Measurements from ENCODE around the gene AADAC.
A peak's percentile ranks its signal among the peaks of the same experiment; 100 is the strongest.
"Not testable (repeated sequence)": the region's sequence is repeated elsewhere in the genome, so short reads cannot be mapped to it uniquely, and the experiment has no call there.

AADAC gene

GRCh38 chr3:151850065-151850464 is 36.1 kb downstream of the AADAC start:
- DNase-seq; intact Hi-C loops (cut with DNase I): not testable (repeated sequence)

- intact Hi-C loops (cut with DNase I), result no loop called here
- peak in 1 of 10 donors; percentile 52 for DNase-seq
Observed at GRCh38 chr3:151852074-151852811, 38.3 kb downstream of the AADAC start.

GRCh38 chr3:151856118-151856517 is 42.2 kb downstream of the AADAC start:
- intact Hi-C loops (cut with DNase I), result no loop called here
- no peak for DNase-seq

GRCh38 chr3:151856641-151857040 is 42.7 kb downstream of the AADAC start:
- DNase-seq, result no peak
- intact Hi-C loops (cut with DNase I), result no loop called here

DNA sequence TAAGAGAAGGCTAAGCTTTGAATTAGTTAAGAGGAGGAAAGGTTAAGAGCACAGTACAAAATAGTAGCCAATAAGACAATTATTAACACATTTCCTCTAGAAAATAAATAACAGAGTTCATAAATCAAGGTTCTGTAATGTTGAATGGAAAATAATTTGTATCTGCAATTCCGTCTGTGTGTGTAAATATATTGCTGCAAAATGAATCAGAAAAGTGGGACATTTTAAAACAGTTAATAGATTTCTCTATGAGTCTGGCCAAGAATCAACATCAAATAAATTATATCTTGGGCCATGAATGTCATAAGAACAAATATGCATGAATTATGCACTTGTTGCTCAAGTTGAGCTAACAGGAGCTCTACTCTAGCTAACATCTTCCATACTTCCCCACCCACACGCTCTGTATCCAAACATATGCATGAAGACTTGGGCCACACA is 45.3 kb downstream of the AADAC start:
- intact Hi-C loops (cut with DNase I), result no loop called here
- no peak for DNase-seq

DNA sequence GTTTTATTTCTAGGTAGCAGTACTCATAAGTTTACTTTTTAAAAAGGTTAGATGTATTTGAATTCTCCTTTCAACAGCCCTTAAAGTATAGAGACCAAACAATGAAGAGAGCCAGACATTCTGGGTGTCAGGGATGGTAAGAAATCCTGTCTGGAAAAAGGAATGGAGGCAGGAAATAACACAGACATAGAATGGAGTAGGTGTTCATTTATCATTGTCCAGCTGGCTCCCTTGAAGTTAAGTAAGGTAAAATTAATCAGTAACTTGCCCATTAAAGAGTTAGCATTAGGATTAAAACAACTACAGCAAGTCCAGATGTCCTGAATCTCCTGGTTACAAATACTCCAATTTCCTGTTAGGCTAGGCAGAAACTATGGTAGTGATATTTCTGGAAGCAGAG is 46.0 kb downstream of the AADAC start:
- intact Hi-C loops (cut with DNase I), result no loop called here
- DNase-seq, result no peak

DNA sequence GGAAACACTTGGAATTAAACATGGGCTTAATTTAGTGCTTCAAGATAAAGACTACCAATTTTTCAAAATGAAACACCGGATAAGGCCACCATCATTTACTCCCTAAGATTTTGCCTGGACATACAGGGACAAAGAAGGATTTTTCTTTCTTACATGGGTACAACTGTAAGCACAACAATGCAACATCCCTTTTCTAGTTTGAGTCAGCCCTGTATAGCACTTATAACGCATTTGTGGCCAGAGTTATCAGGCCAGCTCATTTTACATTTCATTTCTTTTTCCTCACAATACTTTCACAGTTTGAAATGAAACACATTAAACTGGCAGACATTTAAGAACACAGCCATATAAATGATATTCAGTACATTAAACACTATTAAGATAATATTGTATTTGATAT is 49.7 kb downstream of the AADAC start:
- intact Hi-C loops (cut with DNase I), result no loop called here

GRCh38 chr3:151864423-151865101 is 50.6 kb downstream of the AADAC start:
- intact Hi-C loops (cut with DNase I), result no loop called here

More for the DNA sequence above, 49.7 kb downstream of the AADAC start:
- no peak for DNase-seq

GRCh38 chr3:151866711-151867410 is 52.9 kb downstream of the AADAC start:
- no peak for DNase-seq
- intact Hi-C loops (cut with DNase I), result no loop called here

More at GRCh38 chr3:151864423-151865101, 50.6 kb downstream of the AADAC start:
- no peak for DNase-seq

DNA sequence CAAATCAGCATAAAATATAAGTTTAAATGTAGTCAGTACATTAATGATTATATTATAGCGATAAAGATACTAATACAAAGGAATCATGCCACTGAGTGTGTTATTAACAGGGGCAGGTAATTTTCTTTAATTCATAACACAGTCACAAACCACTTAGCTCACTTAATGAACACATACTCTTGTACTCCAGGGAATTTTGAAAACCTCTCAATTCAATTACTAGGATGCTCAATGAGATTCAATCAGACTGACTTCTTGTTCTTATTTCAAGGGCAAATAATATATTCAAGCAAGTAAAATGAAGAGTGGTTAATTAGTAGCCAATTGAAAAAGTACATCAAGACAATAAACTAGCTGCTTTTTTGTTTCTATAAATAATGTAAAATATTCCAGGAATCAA is 53.8 kb downstream of the AADAC start:
- DNase-seq, result no peak
- intact Hi-C loops (cut with DNase I), result no loop called here

DNA sequence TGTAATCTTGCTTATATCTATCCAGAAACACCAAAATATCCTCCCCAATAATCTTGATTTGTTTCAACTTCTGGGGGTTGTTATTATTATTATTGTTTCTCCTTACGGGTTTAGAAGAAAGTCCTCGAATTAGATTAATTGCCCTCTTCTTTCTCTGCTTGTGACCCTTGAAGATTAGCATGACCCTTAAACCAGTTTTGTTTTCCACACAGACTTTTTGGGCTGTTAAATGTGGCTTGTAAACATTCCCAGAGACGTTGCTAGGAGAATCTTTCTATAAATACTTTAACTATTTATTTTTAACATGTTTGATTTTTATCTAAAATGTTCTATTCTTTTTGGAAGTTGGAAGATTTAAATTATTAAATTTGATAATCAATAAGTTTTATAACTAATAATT is 55.3 kb downstream of the AADAC start:
- intact Hi-C loops (cut with DNase I), result no loop called here
- DNase-seq, result no peak

DNA sequence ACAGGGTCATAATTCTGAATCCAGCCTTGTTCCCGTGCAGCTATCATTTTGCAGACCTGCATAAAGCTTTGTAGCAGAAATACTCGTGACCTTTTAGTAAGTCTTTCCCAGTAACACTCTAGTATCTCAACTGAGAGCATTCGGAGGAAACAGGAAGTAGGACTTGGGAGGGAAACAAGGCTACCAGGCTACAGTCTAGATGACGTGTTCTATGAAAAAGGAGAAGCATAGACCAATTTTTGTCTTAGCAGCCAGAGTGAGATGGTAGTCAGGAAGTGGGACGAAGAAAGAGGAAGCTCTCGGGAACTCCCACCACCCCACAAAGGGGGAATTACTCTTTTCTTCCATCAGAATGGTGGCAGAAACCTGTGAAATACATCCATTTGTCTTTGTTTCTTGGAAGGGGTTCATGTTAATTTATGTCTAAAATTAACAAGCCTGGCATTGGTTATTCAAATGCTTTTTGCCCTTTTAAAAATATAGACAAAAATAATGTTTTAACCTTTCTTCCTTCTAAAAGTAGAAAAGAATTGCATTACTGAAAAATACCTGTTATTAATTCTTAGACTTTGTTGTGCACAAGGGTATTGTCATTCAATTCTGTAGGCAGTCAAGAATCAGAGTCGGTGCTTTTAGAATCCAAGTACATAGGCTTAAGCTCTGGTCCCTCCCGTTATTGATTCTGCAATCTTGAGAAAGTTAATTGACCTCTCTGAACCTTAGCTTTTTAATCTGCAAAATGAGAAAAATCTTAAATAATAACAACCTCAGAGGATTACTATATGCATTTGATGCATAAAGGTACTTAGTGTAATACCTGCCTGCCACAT is 57.9 kb downstream of the AADAC start:
- DNase-seq, result no peak
- intact Hi-C loops (cut with DNase I), result no loop called here

DNA sequence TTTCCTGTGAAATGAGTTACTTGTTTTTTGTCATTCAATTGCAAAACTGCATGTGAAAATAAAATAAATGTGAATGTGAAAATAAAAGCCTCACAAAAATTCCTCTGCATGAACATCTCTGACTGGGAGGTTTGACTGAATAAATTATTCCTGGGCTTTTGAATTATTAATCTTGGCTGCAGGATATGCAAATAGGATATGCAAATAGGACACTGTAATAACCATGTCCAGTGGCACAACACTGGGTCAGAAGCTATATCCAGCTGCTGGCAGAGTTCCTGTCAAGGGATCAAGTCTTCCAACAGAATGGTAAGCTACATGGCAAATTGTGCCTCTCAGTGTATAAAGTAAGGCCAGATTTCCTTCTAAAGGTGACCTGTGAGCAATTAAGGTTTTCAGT is 59.5 kb downstream of the AADAC start, which contains the start of gene SUCNR1:
Gene SUCNR1 (plus strand): TSS at position 246 of the 400 bp plus-strand sequence. CDS start 6,250 bp downstream, outside the sequence.
- intact Hi-C loops (cut with DNase I), result no loop called here
- DNase-seq, result no peak

- intact Hi-C loops (cut with DNase I); DNase-seq: not testable (repeated sequence)
Observed at GRCh38 chr3:151874079-151874478, 60.2 kb downstream of the AADAC start.

DNA sequence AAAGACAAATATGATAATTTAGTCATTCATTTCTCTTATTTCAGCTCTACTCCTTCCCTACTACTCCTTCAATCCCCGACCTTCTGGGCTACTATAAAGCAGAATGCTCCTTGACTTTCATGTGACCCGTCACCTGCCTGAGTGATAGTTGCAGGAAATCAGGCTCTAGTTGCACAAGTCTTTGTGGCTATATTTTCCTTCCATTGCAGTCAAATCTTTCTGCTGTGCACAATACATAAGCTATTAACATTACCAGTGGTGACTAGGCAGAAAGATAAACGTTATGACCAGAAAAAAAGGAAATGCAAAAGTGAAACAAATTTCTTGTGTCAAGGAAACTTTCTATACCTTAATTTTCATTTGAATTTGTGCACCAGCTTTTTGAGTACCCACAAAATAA is 61.8 kb downstream of the AADAC start:
- DNase-seq, result no peak
- intact Hi-C loops (cut with DNase I), result no loop called here

DNA sequence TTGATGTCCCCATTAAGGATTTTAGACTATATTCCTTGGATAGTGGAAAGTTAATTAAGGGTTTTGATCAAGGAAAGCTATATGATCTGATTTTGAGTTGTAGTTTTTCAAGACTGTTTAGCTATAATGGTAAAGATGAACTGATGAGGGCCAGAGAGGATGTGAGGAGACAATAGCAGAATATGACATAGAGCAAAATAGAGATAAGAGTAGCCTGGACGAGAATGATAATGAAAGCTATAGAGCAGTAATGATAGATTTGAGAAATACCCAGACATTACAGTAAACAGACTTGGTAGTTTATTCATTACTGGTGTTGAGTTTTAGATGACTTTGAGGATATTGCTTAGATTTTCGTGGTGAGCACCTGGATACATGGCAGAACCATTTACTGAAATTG is 63.4 kb downstream of the AADAC start:
- intact Hi-C loops (cut with DNase I), result no loop called here

More for the DNA sequence above, 63.4 kb downstream of the AADAC start:
- DNase-seq, result no peak
